Loucy (cell line): Measurements from ENCODE around the gene CD79B.

Experiments
- CTCF ChIP-seq: fragments of 200-600 bp; sonication (generic); conservative IDR thresholded peaks from 2 replicates; pipeline ENCODE4 v1.5.1; 2014; ENCODE audit warnings: mild to moderate bottlenecking, antibody characterized with exemption, low read length
- EZH2phosphoT487 ChIP-seq: fragments of 200-600 bp; IDR thresholded peaks from 2 replicates; pipeline ENCODE4 v1.6.1; 2018; ENCODE audit warnings: antibody characterized with exemption, mild to moderate bottlenecking, moderate library complexity, borderline replicate concordance

- no peak for TF ChIP-seq CTCF
- TF ChIP-seq EZH2phosphoT487 = no peak
Observed at GRCh38 chr17:63939401-63939800, 7.3 kb upstream of the CD79B start.
